Middle frontal gyrus (tissue), 1 donor: ENCODE data around the gene ABCD4.

Source experiments
- DNase-seq: peaks from one replicate; pipeline ENCODE4 v3.0.0-alpha.2; 2015; ENCODE audit warnings: low spot score; ENCODE audit errors: extremely low spot score

ABCD4 gene

GRCh38 chr14:74260525-74261233, 42.1 kb downstream of the ABCD4 start:
- no peak for DNase-seq

- no peak for DNase-seq
Measured at GRCh38 chr14:74259513-74259912, 43.2 kb downstream of the ABCD4 start.

- DNase-seq, result no peak
Measured at GRCh38 chr14:74258764-74259035, 44.0 kb downstream of the ABCD4 start.

DNA sequence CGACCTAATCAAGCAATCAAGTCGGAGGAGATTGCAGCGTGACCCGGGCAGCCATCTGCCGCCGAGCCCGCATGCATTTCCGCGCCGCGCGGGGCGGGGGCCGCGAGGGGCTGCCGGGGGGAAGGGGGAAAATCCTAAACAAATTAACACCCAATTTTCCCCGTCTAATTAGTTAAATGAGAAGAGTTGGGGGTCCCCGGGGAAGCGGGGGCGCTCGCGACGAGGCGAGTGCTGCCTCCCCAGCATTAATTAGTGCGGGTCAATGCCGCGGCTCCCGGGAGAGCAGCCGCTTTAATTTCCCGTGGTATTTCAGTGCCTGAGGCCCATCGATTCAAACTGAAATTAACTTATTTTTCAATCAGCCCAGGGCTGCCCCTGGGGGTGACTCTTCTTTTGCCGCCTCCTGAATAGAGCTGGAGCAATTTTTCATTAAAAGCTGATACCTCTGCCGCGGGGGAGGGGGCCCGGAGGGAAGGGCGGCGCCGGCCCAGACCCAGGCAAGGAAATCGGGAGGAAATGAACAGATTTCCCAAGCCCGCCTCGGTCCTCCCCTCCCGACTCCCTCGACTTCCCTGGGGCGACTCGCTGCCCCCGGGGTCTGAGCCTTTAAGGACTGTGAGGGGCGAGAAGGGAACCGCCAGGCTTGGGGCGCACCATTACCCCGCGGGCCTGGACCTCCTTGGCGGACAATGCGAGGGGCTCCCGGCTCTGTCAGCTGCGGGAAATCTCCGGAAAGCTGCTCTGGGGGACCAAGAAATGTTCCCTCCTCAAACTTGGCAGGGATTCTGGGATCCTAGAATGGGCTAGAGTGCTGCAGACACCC, 44.6 kb downstream of the ABCD4 start:
- DNase-seq, result no peak

DNA sequence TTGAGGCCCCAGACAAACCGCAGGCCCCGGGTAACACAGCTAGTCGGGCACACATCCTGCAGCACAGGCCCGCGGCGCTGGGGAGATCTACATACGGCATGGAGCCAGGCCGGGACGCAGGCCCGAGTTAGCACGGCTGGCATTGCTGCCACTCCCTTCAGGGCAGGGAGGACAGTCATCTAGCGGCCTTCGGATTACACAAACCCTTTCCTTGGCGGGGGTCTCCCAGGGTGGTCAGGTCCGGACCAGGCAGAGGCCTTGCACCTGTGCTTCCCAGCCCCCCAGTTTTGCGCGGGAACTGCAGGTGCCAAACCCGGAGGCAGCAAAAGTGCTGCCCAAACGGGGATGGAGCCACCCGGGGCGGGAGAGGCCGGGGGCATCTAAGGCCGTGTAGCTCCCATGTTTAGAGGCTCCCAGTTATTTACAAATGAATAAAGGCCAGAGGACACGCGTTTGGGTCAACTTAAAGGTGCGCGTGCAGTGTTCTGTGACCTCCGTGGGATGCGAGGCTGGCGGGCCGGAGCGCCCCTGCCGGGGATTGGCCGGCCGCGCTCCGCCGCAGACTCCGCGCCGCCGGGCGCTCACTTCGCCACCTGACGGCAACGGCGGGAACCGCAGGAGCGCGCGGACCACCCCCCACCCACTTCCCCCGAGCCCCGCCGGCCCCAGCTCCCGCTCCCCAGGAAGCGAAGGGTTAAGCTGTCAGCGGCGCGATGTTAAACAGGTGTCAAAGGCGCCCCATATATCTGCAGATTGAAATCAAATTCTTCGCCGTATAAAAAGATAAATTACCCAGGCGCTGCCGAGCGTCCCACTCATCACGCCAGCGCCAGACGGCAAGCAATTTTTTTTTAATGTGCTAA, 45.4 kb downstream of the ABCD4 start:
- DNase-seq, result no peak

GRCh38 chr14:74255281-74255680, 47.5 kb downstream of the ABCD4 start:
- DNase-seq, result no peak

- no peak for DNase-seq
Measured at GRCh38 chr14:74249433-74250375, 53.0 kb downstream of the ABCD4 start.

DNA sequence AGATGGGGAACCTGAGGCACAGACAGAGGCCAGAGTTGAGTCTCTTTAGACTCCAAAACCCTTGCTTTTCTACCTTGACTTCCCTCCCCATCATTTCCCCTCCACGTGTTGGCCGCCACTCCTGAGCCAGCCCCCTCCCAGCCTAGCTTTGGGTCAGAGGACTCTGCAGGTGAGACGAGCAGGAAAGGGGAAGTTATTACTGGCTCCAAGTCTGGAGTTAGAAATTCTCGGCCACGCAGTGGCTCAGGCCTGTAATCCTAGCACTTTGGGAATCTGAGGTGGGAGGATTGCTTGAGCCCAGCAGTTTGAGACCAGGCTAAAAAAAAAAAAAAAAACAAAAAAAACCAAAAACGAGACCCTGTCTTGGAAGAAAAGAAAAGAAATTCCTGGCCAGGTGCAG, 54.7 kb downstream of the ABCD4 start:
- DNase-seq, result no peak

GRCh38 chr14:74246542-74246941, 56.2 kb downstream of the ABCD4 start:
- no peak for DNase-seq

DNA sequence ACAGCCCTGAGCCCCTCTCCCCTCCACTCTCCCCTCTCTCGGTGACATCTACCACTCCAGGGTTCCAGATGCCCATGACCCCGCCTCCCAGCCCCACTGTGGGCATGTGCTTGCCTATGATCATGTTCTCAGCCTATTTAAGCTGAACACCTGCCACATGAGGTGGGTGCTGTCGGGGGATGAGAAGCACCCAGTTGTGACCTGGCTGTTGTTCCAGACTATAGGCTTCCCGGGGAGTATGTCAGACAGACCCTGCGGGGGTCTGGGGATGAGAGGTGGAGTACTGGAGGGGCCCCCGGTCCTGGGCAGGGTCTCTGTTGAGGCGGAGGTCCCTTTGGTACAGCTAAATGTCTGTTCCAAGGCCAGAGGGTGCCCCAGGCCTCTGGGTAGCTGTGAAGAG, 57.4 kb downstream of the ABCD4 start:
- no peak for DNase-seq

DNA sequence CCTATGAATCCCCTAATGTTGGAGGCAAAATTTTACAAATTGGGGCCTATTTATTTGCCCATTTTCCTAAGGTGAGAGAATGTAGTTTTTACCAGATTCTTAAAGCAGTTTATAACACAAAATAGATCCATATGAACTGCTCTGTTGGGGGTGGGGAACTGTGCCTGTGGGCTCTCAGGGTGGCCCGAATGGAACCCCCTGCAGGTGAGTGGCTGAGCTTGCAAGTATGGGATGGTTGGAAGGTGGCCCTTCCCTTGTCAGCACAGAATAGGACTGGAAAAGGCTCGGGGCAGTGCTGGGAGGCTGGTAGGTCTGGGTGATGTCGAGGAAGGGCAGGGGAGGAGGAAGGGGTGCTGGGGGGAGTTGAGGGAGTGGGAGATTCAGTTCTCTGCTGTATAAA, 58.6 kb downstream of the ABCD4 start:
- DNase-seq, result no peak

DNA sequence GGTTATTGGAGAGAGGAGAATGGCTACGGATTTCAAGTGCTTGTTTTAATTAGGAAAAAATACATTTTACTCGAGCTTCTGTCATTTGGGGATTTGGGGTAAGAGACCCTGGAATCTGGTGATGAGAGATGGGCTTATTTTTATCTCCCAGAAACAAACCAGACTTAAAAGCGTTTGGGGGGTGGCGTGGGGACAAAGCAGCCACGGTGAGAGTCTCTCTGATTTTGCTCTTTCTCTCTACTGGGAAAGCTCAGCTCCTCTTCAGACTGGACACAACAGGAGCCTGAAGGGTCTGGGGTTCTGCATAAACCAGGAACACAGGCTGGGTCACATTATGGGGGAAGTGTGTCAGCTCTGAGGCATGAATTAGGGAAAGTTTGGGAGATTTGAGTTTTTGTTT, 59.7 kb downstream of the ABCD4 start:
- DNase-seq, result no peak

DNA sequence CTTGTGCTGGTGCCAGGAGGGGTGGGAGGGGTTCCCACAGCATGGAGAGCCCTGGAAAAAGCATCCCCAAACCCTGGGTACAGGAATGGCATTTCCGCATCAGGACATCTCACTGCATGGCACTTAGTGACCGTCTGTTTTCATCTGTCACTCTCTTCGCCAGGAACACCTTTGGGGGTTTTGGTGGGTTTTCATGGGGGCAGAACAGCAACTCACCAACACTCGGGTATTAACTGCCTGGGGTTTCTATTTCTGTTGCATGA, 60.0 kb downstream of the ABCD4 start:
- no peak for DNase-seq

DNA sequence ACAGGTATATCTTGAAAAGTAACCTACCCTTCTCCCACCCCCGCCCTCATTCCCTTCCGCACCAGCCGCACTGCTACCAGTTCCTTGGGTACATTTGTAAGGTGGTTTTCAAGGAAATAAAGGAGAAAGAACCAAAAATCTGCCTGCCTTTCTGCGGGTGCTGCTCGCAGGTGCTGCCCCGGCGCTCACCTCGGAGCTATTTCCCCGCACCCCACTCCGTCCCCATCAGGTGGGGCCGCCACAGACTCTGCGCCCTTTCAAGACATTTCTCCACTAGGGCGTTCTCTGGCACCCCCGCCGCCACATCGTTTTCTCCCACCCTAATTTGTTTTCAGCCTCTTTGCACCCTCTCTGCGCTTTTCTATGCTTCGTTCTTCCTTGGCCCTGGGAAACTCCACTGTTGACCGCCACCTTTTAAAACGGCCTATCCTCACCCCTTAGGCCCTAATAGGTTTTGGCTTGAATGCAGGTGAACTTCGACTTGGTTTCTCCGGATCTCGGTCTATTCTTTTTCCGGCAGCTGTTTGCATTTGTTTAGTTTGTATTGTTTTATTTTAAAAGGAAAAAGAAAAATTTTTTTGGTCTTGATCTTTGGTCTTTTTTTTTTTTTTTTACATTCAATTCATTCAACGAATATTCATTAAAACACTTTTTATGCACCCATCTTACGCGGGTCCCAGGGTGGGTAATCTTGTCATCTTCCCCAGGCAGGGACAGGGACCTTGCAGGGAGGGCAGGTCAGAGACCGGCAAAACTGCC, 60.5 kb downstream of the ABCD4 start:
- DNase-seq, result no peak

- no peak for DNase-seq
Measured at GRCh38 chr14:74241652-74242017, 61.1 kb downstream of the ABCD4 start.

DNA sequence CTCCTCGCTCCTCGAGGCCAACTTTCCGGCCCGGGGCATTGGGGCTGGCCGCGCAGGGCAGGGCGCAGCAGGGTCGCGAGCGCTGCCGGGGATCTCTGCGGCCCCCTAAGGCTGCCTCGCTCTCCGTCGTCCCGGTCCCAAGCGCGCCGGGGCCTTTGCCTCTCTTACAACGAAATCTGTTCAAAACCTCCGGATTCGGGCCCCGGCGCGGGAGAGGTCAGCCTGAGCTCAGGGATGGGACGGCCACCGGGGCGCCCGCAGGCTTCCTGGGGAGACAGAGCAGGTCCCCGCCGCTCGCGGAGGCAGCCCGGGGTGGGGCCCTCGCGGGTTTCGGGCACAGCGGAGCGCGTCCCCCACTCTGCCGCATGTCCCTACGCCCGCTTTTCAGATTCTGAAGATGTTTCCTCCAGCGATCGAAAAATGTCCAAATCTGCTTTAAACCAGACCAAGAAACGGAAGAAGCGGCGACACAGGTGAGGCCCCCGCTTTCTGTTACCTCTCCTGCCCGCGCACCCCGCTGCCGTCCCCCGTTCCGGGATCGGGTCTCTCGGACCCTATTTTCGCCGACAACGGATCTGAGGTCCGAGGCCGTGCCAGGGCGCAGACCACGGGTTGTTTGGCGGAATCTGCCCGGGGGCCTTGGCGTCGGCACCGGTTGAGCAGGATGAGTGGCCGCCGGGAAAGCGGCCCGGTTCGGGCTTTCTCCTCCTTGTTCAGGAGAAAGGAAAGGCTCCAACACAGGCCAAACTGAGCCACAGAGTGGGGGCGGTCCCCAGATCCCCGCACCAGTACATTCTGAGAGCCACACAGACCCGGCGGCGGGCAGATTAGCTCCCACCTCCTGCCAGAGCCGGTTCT, 61.7 kb downstream of the ABCD4 start:
- no peak for DNase-seq

- no peak for DNase-seq
Measured at GRCh38 chr14:74239848-74240793, 62.6 kb downstream of the ABCD4 start.

- no peak for DNase-seq
Measured at GRCh38 chr14:74238974-74239847, 63.5 kb downstream of the ABCD4 start, which contains the start of gene VSX2. Gene VSX2, plus strand, starts transcription at chr14:74239449. Its CDS starts 113 bp downstream, at chr14:74239562.
